K562 (cell line): Measurements from ENCODE around the gene NOMO2.
"Not testable (repeated sequence)": the region's sequence is repeated elsewhere in the genome, so short reads cannot be mapped to it uniquely, and the experiment has no call there.

Experiments
- SAFB2 ChIP-seq: fragments of 200-400 bp; formaldehyde crosslinking; IDR thresholded peaks from 2 replicates; pipeline ENCODE4 v1.6.1; 2018; ENCODE audit warnings: borderline replicate concordance, low read length, low read depth, moderate library complexity; ENCODE audit not compliant: severe bottlenecking
- TF ChIP-seq, protein P1 (sequence below): sonication (generic); formaldehyde crosslinking; IDR thresholded peaks from 2 replicates; pipeline ENCODE4 v1.9.0; 2022; ENCODE audit warnings: mild to moderate bottlenecking, missing genetic modification reagents

DNA sequence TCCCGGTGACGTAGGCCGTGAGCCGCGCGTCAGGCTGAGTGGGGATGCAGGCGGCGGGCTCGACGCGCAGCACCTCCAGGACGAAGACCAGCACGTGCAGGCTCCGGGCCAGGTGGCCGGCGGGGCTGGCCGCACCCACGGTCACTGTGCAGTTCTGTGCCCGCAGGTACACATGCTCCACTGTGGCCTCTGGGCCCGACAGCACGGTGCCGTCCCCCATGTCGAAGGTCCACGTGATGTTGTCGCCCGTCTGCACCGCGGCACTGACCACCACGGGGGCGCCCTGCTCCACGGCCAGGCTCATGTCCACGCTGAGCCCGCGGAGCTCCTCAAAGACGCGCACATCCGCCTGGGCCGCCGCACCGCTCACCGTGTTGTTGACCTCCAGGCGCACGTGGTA is 174.1 kb downstream of the NOMO2 start:
- TF ChIP-seq SAFB2, result not testable (repeated sequence)
- TF ChIP-seq, protein P1, sequence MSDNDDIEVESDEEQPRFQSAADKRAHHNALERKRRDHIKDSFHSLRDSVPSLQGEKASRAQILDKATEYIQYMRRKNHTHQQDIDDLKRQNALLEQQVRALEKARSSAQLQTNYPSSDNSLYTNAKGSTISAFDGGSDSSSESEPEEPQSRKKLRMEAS, result not testable (repeated sequence)
